Neural progenitor cell (in vitro differentiated cells): Measurements from ENCODE around the gene MAP2. TPM values are rescaled to one million over a fixed set of nuclear protein-coding genes. Genes with fewer than 3 reads are reported as not detected.

Experiments
- DNase-seq: peaks from one replicate; pipeline ENCODE4 v3.0.0-alpha.2; 2016; ENCODE audit warnings: low spot score
- H2AFZ ChIP-seq: fragments of 200-600 bp; sonication (generic); replicated peaks from 2 replicates; pipeline ENCODE4 v1.6.1; 2016; ENCODE audit warnings: antibody characterized with exemption
- H3F3A ChIP-seq: fragments of 200-600 bp; sonication (generic); 2 replicates; pipeline ENCODE4 v1.6.1; 2016; ENCODE audit warnings: antibody characterized with exemption, low read depth
- H3K27ac ChIP-seq: fragments of 200-600 bp; sonication (generic); 2 replicates; pipeline ENCODE4 v1.5.1; 2016; ENCODE audit warnings: mild to moderate bottlenecking
- H3K27me3 ChIP-seq: fragments of 200-600 bp; sonication (generic); 2 replicates; pipeline ENCODE4 v1.6.1; 2016; ENCODE audit warnings: mild to moderate bottlenecking, moderate library complexity
- H3K36me3 ChIP-seq: fragments of 200-600 bp; sonication (generic); 2 replicates; pipeline ENCODE4 v1.5.1; 2016
- H3K4me1 ChIP-seq: fragments of 200-600 bp; sonication (generic); 2 replicates; pipeline ENCODE4 v1.6.1; 2016; ENCODE audit warnings: mixed run types
- H3K4me2 ChIP-seq: fragments of 200-600 bp; sonication (generic); 2 replicates; pipeline ENCODE4 v1.6.1; 2016
- H3K4me3 ChIP-seq: fragments of 200-600 bp; sonication (generic); 2 replicates; pipeline ENCODE4 v1.5.1; 2016
- H3K79me2 ChIP-seq: fragments of 200-600 bp; sonication (generic); 2 replicates; pipeline ENCODE4 v1.6.1; 2016; ENCODE audit warnings: low read depth
- H3K9ac ChIP-seq: fragments of 200-600 bp; sonication (generic); 2 replicates; pipeline ENCODE4 v1.6.1; 2016
- H3K9me3 ChIP-seq: fragments of 200-600 bp; sonication (generic); 2 replicates; pipeline ENCODE4 v1.5.1; 2016; ENCODE audit warnings: low read depth
- H4K20me1 ChIP-seq: fragments of 200-600 bp; sonication (generic); 2 replicates; pipeline ENCODE4 v1.6.1; 2016; ENCODE audit warnings: low read depth
- H3K27ac Mint-ChIP-seq: 3 replicates; pipeline ENCODE4 v1.8.0; 2021; ENCODE audit warnings: mixed read lengths
- H3K27me3 Mint-ChIP-seq: 2 replicates; pipeline ENCODE4 v1.8.0; 2022; ENCODE audit warnings: low read depth, mild to moderate bottlenecking, inconsistent platforms, moderate library complexity, mixed read lengths; ENCODE audit not compliant: insufficient read depth
- H3K36me3 Mint-ChIP-seq: 3 replicates; pipeline ENCODE4 v1.8.0; 2021; ENCODE audit warnings: mixed read lengths
- H3K4me1 Mint-ChIP-seq: 3 replicates; pipeline ENCODE4 v1.8.0; 2021; ENCODE audit warnings: mixed read lengths
- H3K4me3 Mint-ChIP-seq: 3 replicates; pipeline ENCODE4 v1.8.0; 2021; ENCODE audit warnings: mild to moderate bottlenecking, moderate library complexity, mixed read lengths
- H3K9me3 Mint-ChIP-seq: 3 replicates; pipeline ENCODE4 v1.8.0; 2020; ENCODE audit warnings: mixed read lengths
- EZH2 ChIP-seq: fragments of 200-600 bp; sonication (generic); IDR thresholded peaks from 2 replicates; pipeline ENCODE4 v1.6.1; 2017; ENCODE audit warnings: antibody characterized with exemption, mild to moderate bottlenecking, moderate library complexity
- EZH2phosphoT487 ChIP-seq: fragments of 200-600 bp; sonication (generic); IDR thresholded peaks from 2 replicates; pipeline ENCODE4 v1.6.1; 2017; ENCODE audit warnings: antibody characterized with exemption
- total RNA-seq: library from RNA; depleted of rRNA; stranded (reverse); fragments of >200 nt; gene quantifications from 2 replicates; pipeline ENCODE4 v1.2.3, GENCODE V29; 2015; ENCODE audit warnings: low replicate concordance
- TF ChIP-seq, protein P1 (sequence below): fragments of 200-600 bp; sonication (generic); IDR thresholded peaks from 2 replicates; pipeline ENCODE4 v1.5.1; 2017; ENCODE audit warnings: antibody characterized with exemption, mild to moderate bottlenecking

MAP2 gene
- total RNA-seq, 1 donor from 2014 or later = 102 TPM

DNA sequence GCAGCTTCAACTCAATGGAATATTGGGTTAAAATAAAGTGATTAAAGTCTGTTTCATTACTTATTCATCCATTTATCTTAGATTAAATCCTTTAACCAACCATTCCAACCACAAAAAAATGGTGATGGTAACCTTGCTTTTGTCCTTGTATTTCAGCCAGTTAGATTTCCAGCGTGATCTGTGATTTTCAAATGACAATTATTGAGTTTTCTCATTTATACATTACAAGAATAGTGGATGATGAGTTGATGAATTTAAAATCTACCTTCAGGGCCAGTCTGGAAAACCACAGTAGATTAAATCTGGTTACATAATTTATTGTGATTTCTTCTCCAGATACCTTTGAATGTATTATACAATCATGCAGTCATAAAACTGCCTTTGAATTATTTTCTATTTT lies 318.1 kb downstream of the MAP2 start:
- H3K36me3 Mint-ChIP-seq = no peaks in the 10 kb centered on the region
- Histone ChIP-seq H3K4me2 (no peak overlapping the region), H3K36me3 (no peaks in the 10 kb centered on the region), H3K4me1 (no peaks in the 10 kb centered on the region), H3K9ac (no peak overlapping the region), H3F3A (no peaks in the 10 kb centered on the region), H3K9me3 (no peaks in the 10 kb centered on the region), H3K27ac (no peak overlapping the region), H2AFZ (no peak overlapping the region), H4K20me1 (no peaks in the 10 kb centered on the region), H3K27me3 (no peaks in the 10 kb centered on the region), H3K4me3 (no peak overlapping the region), H3K79me2 (no peaks in the 10 kb centered on the region)
- no peaks in the 10 kb centered on the region for H3K4me1 Mint-ChIP-seq
- H3K9me3 Mint-ChIP-seq = peaks cover 4% of the 10 kb centered on the region
- no peak for TF ChIP-seq EZH2phosphoT487
- TF ChIP-seq EZH2 = no peak
- TF ChIP-seq, protein P1, sequence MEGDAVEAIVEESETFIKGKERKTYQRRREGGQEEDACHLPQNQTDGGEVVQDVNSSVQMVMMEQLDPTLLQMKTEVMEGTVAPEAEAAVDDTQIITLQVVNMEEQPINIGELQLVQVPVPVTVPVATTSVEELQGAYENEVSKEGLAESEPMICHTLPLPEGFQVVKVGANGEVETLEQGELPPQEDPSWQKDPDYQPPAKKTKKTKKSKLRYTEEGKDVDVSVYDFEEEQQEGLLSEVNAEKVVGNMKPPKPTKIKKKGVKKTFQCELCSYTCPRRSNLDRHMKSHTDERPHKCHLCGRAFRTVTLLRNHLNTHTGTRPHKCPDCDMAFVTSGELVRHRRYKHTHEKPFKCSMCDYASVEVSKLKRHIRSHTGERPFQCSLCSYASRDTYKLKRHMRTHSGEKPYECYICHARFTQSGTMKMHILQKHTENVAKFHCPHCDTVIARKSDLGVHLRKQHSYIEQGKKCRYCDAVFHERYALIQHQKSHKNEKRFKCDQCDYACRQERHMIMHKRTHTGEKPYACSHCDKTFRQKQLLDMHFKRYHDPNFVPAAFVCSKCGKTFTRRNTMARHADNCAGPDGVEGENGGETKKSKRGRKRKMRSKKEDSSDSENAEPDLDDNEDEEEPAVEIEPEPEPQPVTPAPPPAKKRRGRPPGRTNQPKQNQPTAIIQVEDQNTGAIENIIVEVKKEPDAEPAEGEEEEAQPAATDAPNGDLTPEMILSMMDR = no peak
- no peak for DNase-seq
- no peak overlapping the region for H3K27ac Mint-ChIP-seq
- H3K27me3 Mint-ChIP-seq = no peaks in the 10 kb centered on the region
- no peak overlapping the region for H3K4me3 Mint-ChIP-seq

DNA sequence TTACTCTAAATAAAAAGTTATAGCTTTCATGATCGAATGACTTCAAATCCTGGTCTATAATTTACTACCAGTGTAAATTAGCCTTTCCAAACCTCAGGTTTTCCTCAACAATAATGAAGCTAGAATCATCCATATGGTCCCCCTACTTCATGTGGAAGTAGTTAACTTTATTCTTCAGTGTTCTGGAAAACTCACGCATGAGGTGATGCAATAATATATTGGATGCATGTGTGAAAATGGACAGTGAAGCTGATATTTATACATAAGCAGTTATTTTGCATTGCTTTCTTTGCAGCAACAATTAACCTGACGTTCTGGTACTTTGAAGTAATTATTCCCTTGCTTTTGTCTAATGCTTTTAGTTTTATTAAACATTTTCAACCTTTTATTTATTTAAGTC lies 329.2 kb downstream of the MAP2 start:
- Histone ChIP-seq H3K4me3 (no peak overlapping the region), H3K9me3 (no peaks in the 10 kb centered on the region), H3K27ac (no peak overlapping the region), H3K4me2 (no peak overlapping the region), H3K4me1 (no peaks in the 10 kb centered on the region), H3K27me3 (peaks cover 56% of the 10 kb centered on the region), H3K79me2 (no peaks in the 10 kb centered on the region), H3K9ac (no peak overlapping the region), H4K20me1 (no peaks in the 10 kb centered on the region), H3F3A (no peaks in the 10 kb centered on the region), H2AFZ (no peak overlapping the region), H3K36me3 (no peaks in the 10 kb centered on the region)
- TF ChIP-seq EZH2 (no peak), EZH2phosphoT487 (no peak)
- TF ChIP-seq, protein P1 = no peak
- no peak overlapping the region for H3K4me3 Mint-ChIP-seq
- H3K27me3 Mint-ChIP-seq = no peaks in the 10 kb centered on the region
- H3K9me3 Mint-ChIP-seq = no peaks in the 10 kb centered on the region
- no peaks in the 10 kb centered on the region for H3K36me3 Mint-ChIP-seq
- H3K27ac Mint-ChIP-seq = no peak overlapping the region
- H3K4me1 Mint-ChIP-seq = peaks cover 3% of the 10 kb centered on the region
- no peak for DNase-seq

DNA sequence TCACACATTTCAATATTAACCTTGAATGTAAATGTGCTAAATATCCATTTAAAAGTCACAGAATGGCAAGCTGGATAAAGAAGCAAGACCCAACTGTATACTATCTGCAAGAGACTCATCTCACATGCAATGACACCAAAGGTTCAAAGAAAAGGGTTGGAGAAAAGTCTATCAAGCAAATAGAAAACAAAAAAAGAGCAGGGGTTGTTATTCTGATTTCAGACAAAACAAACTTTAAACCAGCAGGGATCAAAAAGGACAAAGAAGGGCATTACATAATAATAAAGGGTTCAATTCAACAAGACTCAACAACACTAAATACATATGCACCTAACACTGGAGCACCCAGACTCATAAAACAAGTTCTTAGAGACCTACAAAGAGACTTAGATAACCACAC lies 333.3 kb downstream of the MAP2 start:
- no peaks in the 10 kb centered on the region for H3K9me3 Mint-ChIP-seq
- H3K4me1 Mint-ChIP-seq = peaks cover 12% of the 10 kb centered on the region
- TF ChIP-seq, protein P1 = no peak
- Histone ChIP-seq H3K27ac (no peak overlapping the region), H3K79me2 (no peaks in the 10 kb centered on the region), H4K20me1 (no peaks in the 10 kb centered on the region), H3K9me3 (no peaks in the 10 kb centered on the region), H3K36me3 (no peaks in the 10 kb centered on the region), H3F3A (no peaks in the 10 kb centered on the region), H3K4me1 (no peaks in the 10 kb centered on the region), H3K27me3 (peaks cover 97% of the 10 kb centered on the region), H3K4me2 (no peak overlapping the region), H3K9ac (no peak overlapping the region), H2AFZ (no peak overlapping the region), H3K4me3 (no peak overlapping the region)
- no peak overlapping the region for H3K27ac Mint-ChIP-seq
- H3K27me3 Mint-ChIP-seq = peaks cover 2% of the 10 kb centered on the region
- DNase-seq = no peak
- no peaks in the 10 kb centered on the region for H3K36me3 Mint-ChIP-seq
- no peak overlapping the region for H3K4me3 Mint-ChIP-seq

DNA sequence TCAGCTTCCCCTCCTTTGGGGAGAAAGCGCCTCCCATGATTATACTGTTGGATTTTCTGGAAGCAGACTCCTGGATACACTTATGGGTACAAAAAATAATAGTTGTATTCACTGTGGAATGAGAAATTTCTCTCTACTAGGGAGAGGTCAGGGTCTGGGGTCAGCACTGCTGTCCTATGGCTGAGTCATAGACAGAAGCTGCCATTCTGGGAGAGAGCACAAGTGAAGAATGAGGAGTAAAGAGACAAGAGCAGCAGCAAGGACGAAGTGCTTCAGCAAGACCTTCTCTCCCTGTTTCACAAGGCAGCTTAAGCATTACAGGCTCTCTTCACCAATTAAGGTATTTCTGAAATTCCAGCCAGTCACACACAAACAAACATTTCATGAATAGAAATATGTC lies 337.7 kb downstream of the MAP2 start:
- Mint-ChIP-seq H3K4me1 (peaks cover 14% of the 10 kb centered on the region), H3K36me3 (no peaks in the 10 kb centered on the region), H3K9me3 (no peaks in the 10 kb centered on the region), H3K27ac (no peak overlapping the region), H3K27me3 (peaks cover 2% of the 10 kb centered on the region), H3K4me3 (no peak overlapping the region)
- Histone ChIP-seq H3K27ac (no peak overlapping the region), H3K36me3 (no peaks in the 10 kb centered on the region), H3F3A (no peaks in the 10 kb centered on the region), H3K79me2 (no peaks in the 10 kb centered on the region), H3K4me2 (no peak overlapping the region), H3K27me3 (peaks cover 99% of the 10 kb centered on the region), H3K9me3 (no peaks in the 10 kb centered on the region), H4K20me1 (no peaks in the 10 kb centered on the region), H2AFZ (no peak overlapping the region), H3K4me1 (no peaks in the 10 kb centered on the region), H3K4me3 (no peak overlapping the region), H3K9ac (no peak overlapping the region)
- TF ChIP-seq EZH2phosphoT487 (no peak), EZH2 (no peak)
- TF ChIP-seq, protein P1 = no peak
- DNase-seq = no peak
